Measurements from ENCODE around the gene RPS8.
"Not testable (repeated sequence)": the region's sequence is repeated elsewhere in the genome, so short reads cannot be mapped to it uniquely, and the experiment has no call there.

The RPS8 gene

DNA sequence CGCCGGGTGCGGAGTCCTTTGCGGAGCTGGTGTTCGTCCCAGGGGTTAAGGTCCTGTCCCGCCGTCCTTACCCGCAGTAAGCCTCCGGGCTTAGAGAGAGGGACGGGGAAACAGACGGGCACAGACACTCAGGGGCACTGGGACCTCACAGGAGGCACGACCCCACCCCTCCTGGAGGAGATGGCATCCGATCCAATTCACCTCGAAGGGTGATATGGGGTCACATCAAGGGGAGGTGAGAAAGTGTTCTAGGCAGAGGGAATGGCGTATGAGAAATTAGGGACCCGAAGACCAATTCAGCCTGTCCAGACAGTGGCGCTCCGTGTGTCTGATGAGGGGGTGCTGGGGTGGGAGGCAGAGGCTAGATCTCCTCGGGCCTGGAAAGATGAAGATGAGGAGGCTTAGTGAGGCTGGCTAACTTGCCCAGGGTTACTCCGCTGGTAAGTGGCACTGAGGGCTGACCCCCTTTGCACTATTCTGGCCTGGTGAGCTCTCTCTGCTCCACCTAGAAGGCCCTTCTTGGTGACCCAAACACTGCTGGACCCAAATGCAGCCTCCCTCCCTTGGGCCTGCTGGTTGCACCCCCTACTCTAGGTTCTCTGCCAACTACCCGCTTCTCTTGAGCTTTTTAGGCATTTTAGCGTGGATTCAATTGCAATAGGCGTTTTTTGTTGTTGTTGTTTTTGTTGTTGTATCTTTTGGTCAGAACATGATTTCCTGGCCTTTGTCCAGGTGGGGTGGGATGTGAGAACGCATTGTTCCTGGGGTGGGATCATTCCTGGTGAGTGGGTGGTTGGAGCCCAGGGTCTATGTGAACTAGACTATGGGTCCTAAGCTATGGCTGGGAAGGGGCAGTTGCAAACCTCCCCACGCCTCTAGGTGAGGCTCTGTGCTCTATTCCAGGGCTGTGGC, 45.2 kb downstream of the RPS8 start:
- DNase-seq: no peak

- DNase-seq: no peak
These were observed 45.9 kb downstream of the RPS8 start for GRCh38 chr1:44821240-44821715.

DNA sequence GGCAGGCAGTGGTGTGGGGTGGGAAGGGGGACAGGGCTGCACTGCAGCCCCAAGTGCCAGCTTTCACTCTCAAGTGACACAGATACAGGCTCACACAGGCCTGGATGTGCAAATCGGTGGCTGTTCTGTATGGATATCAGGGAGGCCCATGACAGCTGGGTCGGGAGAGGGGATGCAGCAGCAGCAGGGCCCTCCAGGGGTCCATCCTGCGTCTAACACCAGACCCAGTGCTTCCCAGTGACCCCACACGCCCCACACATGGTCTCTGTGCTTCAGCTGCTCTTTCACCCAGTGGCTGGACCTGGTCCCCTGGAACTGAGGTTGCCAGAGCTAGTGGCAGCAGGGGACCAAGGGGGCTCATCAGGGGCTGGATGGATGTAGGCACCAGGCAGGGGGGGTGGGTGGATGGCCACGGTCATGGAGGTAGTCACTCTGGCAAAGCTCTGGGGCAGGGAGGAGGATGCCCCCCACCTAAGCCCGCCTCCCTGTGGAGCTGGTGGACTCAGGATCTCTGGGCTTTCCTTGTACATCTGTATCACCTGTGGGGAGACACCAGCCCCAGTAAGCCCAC, 46.9 kb downstream of the RPS8 start:
- no peak for DNase-seq

DNA sequence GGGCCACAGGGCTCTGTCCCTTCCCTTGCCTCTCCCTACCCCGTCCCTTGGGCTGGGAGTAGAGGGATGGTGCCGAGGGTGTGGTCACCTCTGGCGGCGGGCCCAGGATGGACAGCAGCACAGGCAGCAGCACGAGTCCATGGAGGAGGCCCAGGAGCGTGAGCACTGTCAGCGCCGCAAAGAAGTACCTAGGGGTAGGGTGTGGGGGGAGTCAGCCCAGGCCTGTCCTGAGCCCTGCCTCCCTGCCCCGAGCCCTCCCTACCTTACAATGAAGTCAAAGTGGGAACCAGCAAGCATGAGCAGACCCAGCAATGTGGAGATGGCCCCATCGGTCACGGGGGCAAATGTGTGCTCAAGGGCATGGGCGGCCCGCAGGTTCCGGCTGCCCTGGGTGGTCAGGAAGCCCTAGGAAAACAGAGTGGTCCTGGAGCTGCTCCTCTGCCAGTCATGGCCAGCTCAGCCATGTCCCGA, 47.7 kb downstream of the RPS8 start:
- no peak for DNase-seq

DNA sequence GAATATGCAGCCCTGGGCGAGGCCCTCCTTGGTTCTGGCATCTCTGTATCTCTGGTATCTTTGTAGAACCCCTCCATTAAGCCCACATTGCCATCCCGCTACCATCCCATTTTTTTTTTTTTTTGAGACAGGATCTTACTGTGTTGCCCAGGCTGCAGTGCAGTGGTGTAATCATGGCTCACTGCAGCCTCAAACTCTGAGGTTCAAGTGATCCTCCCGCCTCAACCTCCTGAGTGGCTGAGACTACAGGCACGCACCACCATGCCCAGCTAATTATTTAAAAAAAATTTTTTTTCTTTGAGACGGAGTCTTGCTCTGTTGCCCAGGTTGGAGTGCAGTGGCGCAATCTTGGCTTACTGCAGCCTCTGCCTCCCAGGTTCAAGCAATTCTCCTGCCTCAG, 49.1 kb downstream of the RPS8 start:
- DNase-seq: not testable (repeated sequence)

GRCh38 chr1:44826375-44827196, 51.2 kb downstream of the RPS8 start:
- no peak for DNase-seq

GRCh38 chr1:44827197-44828002, 52.1 kb downstream of the RPS8 start:
- DNase-seq: no peak

DNA sequence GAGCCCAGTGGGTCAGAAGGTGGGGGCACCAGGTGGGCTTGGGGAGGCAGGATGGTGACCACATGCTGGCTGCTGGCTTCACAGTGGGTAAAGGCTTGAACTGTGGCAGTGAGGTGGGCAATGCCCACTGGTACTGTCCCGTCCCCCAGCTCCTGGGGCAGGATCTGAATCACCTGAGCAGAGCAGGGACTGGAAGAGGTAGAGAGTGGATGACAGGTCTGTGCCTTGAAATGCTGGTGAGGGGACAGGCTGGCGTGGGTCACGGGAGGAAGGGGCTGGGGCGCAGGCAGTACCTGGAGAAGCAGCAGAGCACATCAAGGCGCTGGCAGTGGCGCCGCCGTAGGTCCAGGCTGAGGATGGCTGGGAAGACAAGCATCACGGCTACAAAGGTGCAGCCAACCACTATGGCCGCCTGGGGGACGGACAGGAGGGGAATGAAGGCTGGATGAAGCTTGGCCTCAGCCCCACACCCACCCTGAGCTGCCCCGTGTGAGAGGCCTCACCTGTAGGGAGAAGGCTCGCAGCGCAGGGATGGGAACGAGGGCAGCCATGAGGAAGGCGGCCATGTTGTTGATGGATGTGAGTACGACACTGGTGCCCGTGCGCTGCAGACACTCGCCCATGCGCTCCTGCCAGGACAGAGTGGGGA, 52.8 kb downstream of the RPS8 start:
- no peak for DNase-seq
